AG09309 (cell line): ENCODE results near the gene MPEG1.

Experiments
- DNase-seq: peaks from one replicate; pipeline ENCODE4 v3.0.0-alpha.2; 2010; ENCODE audit warnings: low read depth
- H3K4me3 ChIP-seq: 2 replicates; pipeline ENCODE4 v1.5.1; 2011; ENCODE audit warnings: mild to moderate bottlenecking, low read depth, low read length, moderate library complexity; ENCODE audit not compliant: control insufficient read depth
- TF ChIP-seq, protein P1 (sequence below): IDR thresholded peaks from 2 replicates; pipeline ENCODE4 v1.5.1; 2011; ENCODE audit warnings: mild to moderate bottlenecking, low read depth, low read length, inconsistent platforms; ENCODE audit not compliant: insufficient read depth, control insufficient read depth; ENCODE audit errors: missing control alignments

The MPEG1 gene

DNA sequence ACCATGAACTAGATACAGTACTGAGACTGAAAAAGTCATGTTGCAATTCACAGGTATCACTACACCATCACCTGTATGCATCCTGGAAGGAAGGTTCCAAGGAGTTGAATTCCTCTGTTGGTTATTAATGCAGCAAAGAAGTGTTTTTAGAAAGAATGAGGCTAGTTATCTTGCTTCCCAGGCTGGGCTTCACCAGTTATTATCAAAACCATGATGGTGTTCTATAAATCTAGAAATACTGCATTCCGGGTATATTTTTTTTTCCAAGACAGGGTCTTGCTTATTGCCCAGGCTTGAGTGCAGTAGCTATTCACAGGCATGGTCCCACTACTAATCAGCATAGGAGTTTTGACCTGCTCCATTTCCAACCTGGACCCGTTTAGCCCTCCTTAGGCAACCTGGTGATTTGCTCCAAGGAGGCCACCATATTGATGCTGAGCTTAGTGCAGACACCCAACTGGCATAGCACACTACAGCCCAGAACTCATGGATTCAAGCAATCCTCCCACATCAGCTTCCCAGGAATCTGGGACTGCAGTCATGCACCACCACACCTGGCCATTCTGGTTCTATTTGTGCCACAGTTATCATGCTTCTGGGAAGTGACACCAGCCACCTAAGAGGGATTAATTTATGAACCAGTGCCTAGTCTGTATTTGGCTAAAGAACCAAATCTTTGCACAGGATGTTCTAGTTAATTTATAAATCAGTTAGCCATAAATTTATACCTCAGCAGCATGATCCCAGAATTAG lies 1.6 kb upstream of the MPEG1 start:
- DNase-seq: no peak
- H3K4me3 ChIP-seq: no peak overlapping the region
- TF ChIP-seq, protein P1, sequence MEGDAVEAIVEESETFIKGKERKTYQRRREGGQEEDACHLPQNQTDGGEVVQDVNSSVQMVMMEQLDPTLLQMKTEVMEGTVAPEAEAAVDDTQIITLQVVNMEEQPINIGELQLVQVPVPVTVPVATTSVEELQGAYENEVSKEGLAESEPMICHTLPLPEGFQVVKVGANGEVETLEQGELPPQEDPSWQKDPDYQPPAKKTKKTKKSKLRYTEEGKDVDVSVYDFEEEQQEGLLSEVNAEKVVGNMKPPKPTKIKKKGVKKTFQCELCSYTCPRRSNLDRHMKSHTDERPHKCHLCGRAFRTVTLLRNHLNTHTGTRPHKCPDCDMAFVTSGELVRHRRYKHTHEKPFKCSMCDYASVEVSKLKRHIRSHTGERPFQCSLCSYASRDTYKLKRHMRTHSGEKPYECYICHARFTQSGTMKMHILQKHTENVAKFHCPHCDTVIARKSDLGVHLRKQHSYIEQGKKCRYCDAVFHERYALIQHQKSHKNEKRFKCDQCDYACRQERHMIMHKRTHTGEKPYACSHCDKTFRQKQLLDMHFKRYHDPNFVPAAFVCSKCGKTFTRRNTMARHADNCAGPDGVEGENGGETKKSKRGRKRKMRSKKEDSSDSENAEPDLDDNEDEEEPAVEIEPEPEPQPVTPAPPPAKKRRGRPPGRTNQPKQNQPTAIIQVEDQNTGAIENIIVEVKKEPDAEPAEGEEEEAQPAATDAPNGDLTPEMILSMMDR: no peak

DNA sequence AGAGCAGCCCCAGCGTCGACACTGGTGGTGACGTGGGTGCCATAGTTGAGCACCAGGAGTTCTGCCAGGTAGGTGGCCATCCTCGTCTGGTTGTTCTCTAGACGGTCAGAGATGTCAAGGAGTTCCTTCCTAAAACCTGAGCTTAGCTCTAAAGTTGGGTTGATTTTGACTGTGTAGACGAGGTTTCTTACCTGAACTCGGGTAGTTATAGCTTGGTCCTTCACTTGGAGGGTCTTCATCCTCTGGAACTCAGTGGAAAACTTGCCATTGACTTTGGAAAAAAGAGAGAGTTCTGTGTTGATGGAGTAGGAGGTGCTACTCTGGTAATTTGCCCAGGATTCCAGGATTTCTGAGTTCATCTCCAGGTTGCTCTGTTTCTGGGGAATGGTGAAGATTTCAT lies 505 bp downstream of the MPEG1 start:
- TF ChIP-seq, protein P1: no peak
- no peak for DNase-seq
- H3K4me3 ChIP-seq: no peak overlapping the region

DNA sequence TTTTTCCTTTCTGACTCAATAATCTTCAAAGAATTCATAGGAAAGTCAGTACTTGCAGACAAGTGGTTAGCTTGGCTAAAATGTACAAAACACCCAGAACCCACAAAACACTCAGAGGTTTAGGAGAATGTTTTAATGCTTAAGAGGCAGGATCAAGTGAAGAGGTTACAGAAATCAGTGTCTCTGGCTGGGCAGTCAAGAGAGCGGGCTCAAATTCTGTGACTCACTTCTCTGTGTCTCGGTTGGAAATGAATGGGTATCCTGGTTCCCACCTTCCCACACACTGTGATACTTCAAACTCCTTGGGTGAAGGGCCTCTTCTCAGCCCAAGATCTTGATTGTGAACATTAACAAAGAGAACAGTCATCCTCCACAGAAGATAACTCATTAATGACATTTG lies 3.8 kb downstream of the MPEG1 start:
- H3K4me3 ChIP-seq: no peak overlapping the region
- DNase-seq: no peak
- TF ChIP-seq, protein P1: no peak

DNA sequence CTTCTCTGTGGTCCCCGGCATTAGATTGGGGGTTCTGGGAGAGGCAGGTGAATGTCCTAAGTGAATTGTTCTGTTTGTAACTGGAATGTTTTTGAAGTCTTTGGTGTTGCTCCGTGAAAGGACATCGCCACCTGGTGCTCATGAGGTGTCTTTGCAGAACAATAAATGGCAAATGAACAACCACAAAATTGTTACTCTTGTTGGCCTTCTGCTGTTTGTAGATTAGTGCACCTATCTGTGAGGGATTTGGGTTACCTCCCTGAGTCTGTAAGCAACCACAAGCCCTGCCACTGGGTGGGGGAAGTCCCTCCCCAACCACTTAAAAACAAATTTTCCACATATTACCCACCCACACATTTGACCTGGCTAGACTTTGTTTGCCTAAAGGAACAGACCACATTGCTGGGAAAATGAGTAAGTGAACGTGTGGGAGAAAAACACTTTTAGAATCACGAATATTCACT lies 4.7 kb downstream of the MPEG1 start:
- TF ChIP-seq, protein P1: peak; percentile 77
- DNase-seq: peak; percentile 39

DNA sequence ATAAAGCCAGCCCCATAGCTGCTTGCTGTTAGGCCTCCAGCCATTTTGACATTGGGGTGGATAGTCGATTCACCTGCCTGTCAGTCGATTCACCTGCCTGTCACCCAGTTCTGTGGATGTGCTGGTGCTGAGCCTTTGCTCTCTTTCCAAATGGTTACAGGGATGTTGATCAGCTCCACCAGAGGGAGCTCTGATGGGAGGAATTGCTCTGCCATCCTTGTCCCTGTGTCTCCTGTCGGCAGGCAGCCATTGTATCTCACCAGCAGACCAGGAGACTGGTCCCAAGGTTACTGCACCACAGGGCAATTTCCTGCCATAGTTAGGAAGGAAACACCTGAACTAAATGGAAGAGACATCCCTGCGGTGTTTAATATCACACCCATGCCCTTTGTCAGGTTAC lies 6.1 kb downstream of the MPEG1 start:
- TF ChIP-seq, protein P1: peak; percentile 67
- no peak for DNase-seq
- no peak overlapping the region for H3K4me3 ChIP-seq

More for the DNA sequence above, 4.7 kb downstream of the MPEG1 start:
- H3K4me3 ChIP-seq: no peak overlapping the region

DNA sequence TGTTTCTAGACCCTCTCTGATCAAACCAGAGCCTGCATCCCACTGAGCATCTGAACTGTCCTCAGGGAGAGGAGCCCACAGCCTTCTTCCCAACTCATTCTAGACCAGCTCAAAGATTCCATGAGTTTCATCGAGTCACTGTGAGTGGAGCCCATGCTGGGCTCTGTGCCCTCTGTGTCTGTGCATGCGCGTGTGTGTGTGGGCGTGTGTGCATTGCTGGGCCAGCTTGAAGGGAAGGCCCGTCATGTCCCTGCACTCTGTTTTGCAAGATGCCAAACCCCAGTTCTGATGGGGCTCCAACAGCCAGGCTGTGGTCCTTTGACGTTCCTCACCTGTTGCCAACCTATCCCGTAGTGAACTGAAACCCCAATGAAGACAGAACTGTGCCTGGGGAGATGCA lies 7.1 kb downstream of the MPEG1 start:
- DNase-seq: no peak
- H3K4me3 ChIP-seq: no peak overlapping the region
- TF ChIP-seq, protein P1: no peak
